Fibroblast of peridontal ligament (primary cell): ENCODE results near the gene SNIP1.
"Not testable (repeated sequence)": the region's sequence is repeated elsewhere in the genome, so short reads cannot be mapped to it uniquely, and the experiment has no call there.

Experiments
- DNase-seq: peaks from one replicate; pipeline ENCODE4 v3.0.0-alpha.2; 2010; ENCODE audit errors: extremely low read depth

SNIP1 gene

GRCh38 chr1:37514350-37515184 is 39.5 kb downstream of the SNIP1 start, which contains the start of gene MEAF6:
MEAF6 (minus strand) TSS chr1:37514766; CDS start chr1:37514746, 20 bp downstream.
- DNase-seq = peak; percentile 71

DNA sequence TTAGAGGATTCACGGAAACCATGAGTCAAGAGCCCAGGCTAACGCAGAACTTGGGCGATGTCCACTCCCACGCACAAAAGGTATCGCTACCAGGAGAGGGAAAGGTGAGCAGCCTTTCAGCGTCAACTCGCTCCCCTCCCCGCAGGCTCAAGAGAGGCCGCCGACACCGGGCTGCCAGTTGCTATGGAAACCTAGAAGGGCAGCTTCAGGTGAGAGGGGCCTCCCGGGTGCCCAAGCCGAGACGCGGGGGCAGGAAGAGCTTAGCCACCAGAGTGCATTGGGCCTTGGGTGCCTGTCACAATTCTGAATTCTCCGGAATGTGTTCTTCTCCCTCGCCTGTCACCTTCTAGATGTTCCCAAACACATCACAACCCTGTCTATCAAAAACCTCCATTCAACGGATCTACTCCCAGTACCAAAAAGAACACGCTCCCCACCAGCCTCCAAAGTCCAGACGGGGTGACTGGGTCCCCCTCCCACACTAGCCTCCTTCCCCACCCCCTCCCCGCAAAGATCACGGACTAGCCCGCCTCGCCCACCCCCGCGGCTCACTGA is 40.2 kb downstream of the SNIP1 start:
- DNase-seq = no peak

DNA sequence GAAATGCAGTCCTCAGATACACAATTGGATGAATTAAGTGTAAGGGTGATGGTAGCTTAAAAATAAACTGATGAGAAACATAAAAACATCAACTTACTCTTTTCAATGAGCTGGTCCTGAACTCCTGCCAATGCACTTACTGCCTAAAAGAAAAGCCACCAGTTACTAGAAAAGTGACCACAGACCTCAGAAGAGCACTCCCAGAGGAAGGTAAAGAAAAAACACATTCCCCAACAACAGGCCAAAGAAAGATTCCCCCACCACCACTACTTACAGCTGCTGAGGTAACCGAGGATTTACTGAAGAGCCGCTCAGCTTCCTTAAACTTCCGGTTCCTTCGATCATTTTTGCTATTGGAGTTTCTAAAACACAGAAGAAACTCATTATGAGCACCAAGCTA is 44.9 kb downstream of the SNIP1 start:
- DNase-seq = peak; percentile 75

- no peak for DNase-seq
Observed at GRCh38 chr1:37506740-37507139, 47.4 kb downstream of the SNIP1 start.

DNA sequence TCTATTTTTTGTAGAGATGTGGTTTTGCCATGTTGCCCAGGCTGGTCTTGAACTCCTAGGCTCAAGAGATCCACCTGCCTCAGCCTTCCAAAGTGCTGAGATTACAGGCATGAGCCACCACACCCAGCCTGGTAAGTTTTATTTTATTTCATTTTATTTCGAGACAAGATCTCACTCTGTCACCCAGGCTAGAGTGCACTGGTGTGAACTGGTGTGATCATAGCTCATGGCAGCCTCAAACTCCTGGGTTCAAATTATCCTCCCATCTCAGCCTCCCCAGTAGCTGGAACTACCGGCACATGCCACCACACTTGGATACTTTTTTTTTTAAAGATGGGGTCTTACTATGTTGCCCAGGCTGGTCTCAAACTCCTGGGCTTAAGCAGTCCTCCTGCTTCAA is 51.3 kb downstream of the SNIP1 start:
- not testable (repeated sequence) for DNase-seq

- DNase-seq = no peak
Observed at GRCh38 chr1:37502104-37502503, 52.0 kb downstream of the SNIP1 start.

GRCh38 chr1:37501661-37502060 is 52.4 kb downstream of the SNIP1 start:
- DNase-seq = no peak

- DNase-seq = peak; percentile 65
Observed at GRCh38 chr1:37498872-37499617, 55.0 kb downstream of the SNIP1 start.

- DNase-seq = no peak
Observed at GRCh38 chr1:37497832-37498231, 56.3 kb downstream of the SNIP1 start.

DNA sequence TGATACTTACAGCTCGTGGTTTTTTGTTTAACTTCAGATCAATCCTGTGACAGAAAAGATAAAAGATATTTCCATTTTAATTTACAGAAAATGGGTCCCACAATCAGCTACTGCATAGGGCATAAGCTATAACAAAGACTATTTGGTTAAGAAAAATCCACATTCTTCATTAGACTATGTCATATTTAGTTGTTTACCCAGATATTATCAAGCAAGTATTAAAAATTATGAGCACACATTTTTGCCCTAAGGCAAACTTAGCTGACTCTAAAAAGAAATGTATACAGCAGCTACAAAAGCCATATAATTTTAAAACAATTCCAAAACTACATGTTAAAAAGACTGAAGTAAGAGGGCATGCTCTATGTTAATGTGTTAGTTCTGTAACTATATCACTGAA is 58.2 kb downstream of the SNIP1 start:
- DNase-seq = no peak

DNA sequence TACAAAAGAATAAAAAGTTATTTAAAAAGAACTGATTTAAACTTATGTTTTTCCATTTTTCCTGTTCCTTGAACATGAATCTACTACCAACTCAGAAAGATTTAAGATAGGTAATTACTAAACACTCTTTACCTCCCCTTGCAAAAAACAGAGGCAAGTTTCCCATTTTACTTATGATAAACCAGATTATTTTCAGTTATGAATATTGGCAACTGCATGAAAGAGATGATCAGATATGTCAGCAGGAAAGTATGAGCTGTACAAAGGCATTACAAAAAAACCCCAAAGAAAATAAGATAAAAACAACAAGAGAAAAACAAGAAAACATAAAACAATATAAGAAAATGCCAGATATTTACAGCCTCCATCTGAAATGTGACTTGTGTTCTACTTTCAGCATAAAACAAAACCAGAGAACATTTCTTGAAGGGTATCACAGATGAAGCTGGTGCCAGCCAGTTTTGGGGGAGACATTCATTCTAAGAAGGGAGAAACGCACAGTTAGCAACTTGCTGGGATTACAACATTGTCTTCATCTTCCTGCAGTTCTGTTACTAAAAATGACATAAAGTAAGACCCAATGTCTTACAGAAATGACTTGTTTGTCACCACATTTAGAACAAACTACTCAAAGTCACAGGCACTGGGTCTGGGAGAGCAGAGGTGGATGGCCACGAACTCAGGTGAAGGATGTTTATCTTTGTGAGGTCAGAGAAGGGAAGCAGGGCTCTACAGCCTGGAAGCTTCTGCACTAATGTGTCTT is 60.6 kb downstream of the SNIP1 start:
- DNase-seq = no peak

GRCh38 chr1:37487619-37487984 is 66.5 kb downstream of the SNIP1 start:
- DNase-seq = no peak

GRCh38 chr1:37486680-37487618 is 67.1 kb downstream of the SNIP1 start:
- DNase-seq = peak; percentile 74

DNA sequence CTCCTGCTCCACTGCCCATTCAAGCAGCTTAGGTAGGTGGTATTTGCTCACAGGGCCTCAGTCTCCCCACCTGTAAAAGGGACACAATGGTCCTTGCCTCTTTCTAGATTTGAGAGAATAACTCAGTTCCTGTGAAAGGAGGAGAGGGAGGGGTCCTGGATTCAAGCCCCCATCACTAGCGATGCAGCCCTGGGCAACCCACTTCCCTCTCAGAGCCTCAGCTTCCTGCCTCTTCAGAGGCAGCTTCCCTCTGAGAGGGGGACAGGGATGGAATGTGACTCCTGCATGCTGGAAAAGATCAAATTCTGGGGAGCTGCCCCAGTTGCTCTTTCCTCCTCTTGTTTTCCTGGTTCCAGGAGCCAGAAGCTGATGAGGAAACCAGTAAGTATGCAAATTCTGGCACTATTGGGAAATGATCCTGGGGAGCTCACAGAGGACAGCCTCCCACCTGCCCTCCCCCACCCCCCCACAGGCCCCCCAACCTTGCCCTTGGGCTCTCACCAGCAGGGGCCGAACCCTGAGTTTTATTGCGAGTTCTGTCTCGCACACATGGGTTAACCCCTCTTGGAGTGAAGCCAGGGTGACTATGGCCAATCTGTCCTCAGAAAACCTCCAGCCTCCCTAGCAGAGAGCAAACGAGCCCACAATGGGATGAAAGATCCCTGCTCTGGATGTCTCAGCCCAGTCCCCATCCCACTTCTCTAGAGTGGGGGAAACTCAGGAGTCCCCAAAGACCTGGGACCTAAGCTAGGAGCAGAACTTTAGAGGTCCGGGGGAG is 68.0 kb downstream of the SNIP1 start:
- peak; percentile 47 for DNase-seq
